NB4 (cell line): ENCODE results near the gene GAL3ST1.
"Not testable (repeated sequence)": the region's sequence is repeated elsewhere in the genome, so short reads cannot be mapped to it uniquely, and the experiment has no call there.

Experiments used
- DNase-seq: peaks from one replicate; pipeline ENCODE4 v3.0.0; 2010; ENCODE audit warnings: low read depth
- H3K4me3 ChIP-seq: one replicate; pipeline ENCODE4 v1.5.1; 2011; ENCODE audit warnings: mild to moderate bottlenecking, low read depth, low read length, moderate library complexity
- CTCF ChIP-seq: IDR thresholded peaks from one replicate; pipeline ENCODE4 v1.5.1; 2012; ENCODE audit warnings: low read depth, low read length
- MAX ChIP-seq: IDR thresholded peaks from 2 replicates; pipeline ENCODE4 v1.6.1; 2011; ENCODE audit warnings: low read depth, low read length
- MYC ChIP-seq: IDR thresholded peaks from 2 replicates; pipeline ENCODE4 v1.6.1; 2011; ENCODE audit warnings: low read depth, low read length
- POLR2A ChIP-seq: IDR thresholded peaks from 2 replicates; pipeline ENCODE4 v1.6.1; 2011; ENCODE audit warnings: mild to moderate bottlenecking; ENCODE audit not compliant: insufficient read length; ENCODE audit errors: extremely low read depth

The GAL3ST1 gene

DNA sequence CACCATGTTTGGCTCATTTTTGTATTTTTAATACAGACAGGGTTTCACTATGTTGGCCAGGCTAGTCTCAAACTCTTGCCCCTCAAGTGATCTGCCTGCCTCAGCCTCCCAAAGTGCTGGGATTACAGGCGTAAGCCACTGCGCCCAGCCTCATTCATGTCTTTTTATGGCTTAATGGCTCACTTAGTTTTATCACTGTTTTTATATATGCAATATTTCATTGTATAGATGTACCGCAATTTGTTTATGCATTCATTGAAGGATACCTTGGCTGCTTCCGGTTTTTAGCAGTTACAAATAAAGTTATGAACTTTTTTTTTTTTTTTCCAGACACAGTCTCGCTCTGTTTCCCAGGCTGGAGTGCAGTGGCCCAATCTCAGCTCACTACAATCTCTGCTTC, 27.0 kb upstream of the GAL3ST1 start:
- DNase-seq: no peak

GRCh38 chr22:30600921-30601320, 26.5 kb upstream of the GAL3ST1 start:
- H3K4me3 ChIP-seq: no peak overlapping the region
- TF ChIP-seq CTCF: no peak
- TF ChIP-seq MYC: no peak
- TF ChIP-seq POLR2A: no peak
- no peak for TF ChIP-seq MAX

More for the DNA sequence above, 27.0 kb upstream of the GAL3ST1 start:
- no peak for TF ChIP-seq CTCF
- no peak for TF ChIP-seq POLR2A
- no peak for TF ChIP-seq MYC
- no peak for TF ChIP-seq MAX
- H3K4me3 ChIP-seq: no peak overlapping the region

DNA sequence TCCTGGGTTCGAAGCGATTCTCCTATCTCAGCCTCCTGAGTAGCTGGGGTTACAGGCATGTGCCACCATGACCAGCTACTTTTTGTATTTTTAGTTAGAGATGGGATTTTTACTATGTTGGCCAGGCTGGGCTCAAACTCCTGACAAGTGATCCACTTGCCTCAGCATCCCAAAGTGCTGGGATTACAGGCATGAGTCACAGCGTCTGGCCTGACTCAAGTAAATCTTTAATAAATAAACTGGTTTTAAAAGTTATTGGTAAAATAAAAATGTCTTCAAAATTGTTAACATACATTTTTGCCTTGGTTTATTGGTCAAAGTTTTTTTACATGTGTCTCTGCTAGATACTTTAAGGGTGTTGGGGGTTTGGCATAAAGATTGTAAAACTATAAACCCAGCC, 24.5 kb upstream of the GAL3ST1 start:
- TF ChIP-seq POLR2A (no peak), CTCF (no peak), MAX (no peak)

More at GRCh38 chr22:30600921-30601320, 26.5 kb upstream of the GAL3ST1 start:
- peak; percentile 16 for DNase-seq

GRCh38 chr22:30596886-30597285, 22.4 kb upstream of the GAL3ST1 start:
- TF ChIP-seq POLR2A (no peak), CTCF (no peak), MYC (no peak), MAX (no peak)
- no peak for DNase-seq
- no peak overlapping the region for H3K4me3 ChIP-seq

More for the DNA sequence above, 24.5 kb upstream of the GAL3ST1 start:
- no peak overlapping the region for H3K4me3 ChIP-seq
- no peak for DNase-seq

DNA sequence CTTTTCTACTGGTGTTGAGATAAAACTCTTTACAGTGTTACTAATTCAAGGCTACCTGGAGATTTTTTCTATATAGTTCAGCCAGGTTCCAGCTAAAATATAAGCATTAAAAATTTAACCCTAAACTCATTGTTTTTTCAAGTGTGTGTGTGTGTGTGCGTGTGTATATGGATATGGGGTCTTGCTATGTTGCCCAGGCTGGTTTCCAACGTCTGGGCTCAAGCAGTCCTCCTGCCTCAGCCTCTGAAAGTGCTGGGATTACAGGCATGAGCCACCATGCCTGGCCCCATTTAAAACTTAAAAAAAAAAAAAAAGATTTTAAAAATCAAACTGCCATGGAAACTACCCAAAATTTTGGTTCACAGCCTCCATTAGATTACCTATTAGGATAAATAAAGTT, 21.7 kb upstream of the GAL3ST1 start:
- H3K4me3 ChIP-seq: no peak overlapping the region
- DNase-seq: no peak
- TF ChIP-seq MAX (no peak), MYC (no peak), POLR2A (no peak), CTCF (no peak)

- H3K4me3 ChIP-seq: not testable (repeated sequence)
Measured at GRCh38 chr22:30592360-30592713, 17.9 kb upstream of the GAL3ST1 start.

More at GRCh38 chr22:30592360-30592713, 17.9 kb upstream of the GAL3ST1 start:
- DNase-seq: not testable (repeated sequence)
